HG02571 (cell line): ENCODE measurements around the gene ZNF471.

ENCODE experiments used
- ATAC-seq: cut with Tn5 transposase; IDR thresholded peaks from one replicate; pipeline ENCODE4 v1.9.1; 2021; ENCODE audit warnings: mild to moderate bottlenecking, moderate library complexity; ENCODE audit not compliant: unreplicated experiment

Gene ZNF471

DNA sequence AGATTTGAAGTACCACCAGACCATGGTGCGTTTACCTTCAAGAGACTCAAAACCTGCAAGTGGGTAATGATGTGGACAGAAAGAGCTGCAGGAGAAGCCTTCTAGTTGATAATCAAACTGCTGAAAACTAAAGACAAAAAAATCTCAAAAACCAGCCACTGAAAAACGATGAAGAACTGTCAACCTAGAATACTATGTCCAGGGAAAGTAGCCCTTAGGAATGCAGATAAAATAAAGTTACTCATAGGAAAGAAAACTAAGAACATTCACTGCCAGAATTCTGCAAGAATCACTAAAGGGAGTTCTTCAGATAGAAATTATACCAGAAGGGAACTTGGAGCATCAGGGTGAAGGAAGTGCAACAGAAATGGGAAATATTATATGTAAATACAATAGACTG, 64.9 kb downstream of the ZNF471 start:
- no peak for ATAC-seq

DNA sequence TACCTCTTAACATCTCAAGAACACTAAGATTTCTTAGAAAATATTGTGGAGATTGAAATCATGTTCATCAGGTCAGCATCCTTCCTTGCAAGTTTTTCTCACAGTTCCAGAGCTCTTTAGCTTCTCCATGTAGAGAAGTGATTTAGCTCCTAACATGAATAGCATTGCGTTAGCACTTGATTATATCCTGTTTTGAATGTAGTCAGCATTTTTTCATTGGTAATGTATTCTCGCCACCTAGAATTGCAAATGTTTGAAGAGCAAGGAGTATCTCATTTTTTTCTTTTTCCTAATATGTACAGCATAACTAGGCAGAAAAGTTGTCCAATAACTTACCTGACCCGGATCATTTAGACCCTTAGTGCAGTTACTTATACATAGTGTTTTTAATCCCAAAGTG, 66.3 kb downstream of the ZNF471 start:
- no peak for ATAC-seq

DNA sequence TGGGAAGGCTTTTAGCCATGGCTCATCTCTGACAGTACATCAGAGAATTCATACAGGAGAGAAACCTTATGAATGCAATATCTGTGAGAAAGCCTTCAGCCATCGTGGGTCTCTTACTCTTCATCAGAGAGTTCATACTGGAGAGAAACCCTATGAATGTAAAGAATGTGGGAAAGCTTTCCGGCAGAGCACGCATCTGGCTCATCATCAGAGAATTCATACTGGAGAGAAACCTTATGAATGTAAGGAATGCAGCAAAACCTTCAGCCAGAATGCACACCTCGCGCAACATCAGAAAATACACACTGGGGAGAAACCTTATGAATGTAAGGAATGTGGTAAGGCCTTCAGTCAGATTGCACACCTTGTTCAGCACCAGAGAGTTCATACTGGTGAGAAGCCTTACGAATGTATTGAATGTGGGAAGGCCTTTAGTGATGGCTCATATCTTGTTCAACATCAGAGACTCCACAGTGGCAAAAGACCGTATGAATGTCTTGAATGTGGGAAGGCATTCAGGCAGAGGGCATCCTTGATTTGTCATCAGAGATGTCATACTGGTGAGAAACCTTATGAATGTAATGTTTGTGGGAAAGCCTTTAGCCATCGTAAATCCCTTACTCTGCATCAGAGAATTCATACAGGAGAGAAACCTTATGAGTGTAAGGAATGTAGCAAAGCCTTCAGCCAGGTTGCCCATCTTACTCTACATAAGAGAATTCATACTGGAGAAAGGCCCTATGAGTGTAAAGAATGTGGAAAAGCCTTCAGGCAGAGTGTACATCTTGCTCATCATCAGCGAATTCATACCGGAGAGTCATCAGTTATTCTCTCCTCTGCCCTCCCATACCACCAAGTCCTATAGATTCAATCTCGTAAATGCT, 70.3 kb downstream of the ZNF471 start:
- no peak for ATAC-seq
